Endometrial microvascular endothelial cells (primary cell): ENCODE data around the gene BORA. TPM values are rescaled to one million over a fixed set of nuclear protein-coding genes. Genes with fewer than 3 reads are reported as not detected.
"Not testable (repeated sequence)": the region's sequence is repeated elsewhere in the genome, so short reads cannot be mapped to it uniquely, and the experiment has no call there.

Source experiments
- in situ Hi-C: cut with HindIII; loops from 2 replicates; pipeline ENCODE4 v1.10.0; 2017; ENCODE audit warnings: low sequenced_read_pairs, low pct_unique_long_range_greater_than_20kb; ENCODE audit errors: inconsistent ontology term
- total RNA-seq: library from RNA; depleted of rRNA; stranded (reverse); fragments of >200 nt; gene quantifications from one replicate; pipeline ENCODE4 v1.2.3, GENCODE V29; 2015; ENCODE audit errors: inconsistent ontology term

Gene BORA
- total RNA-seq: 26.3 TPM

- in situ Hi-C loops: no loop called here
These were observed at the start of gene BORA, which contains the start of gene MZT1 for GRCh38 chr13:72727417-72728289. BORA (plus strand) TSS chr13:72727923; CDS start chr13:72728941, 1,018 bp downstream. MZT1 (minus strand) TSS chr13:72727629; CDS start chr13:72727602, 27 bp downstream.

- in situ Hi-C loops: no loop called here
These were observed 49.4 kb upstream of the BORA start for GRCh38 chr13:72678312-72678711.

- in situ Hi-C loops: no loop called here
These were observed 47.4 kb upstream of the BORA start for GRCh38 chr13:72680353-72680752.

GRCh38 chr13:72686766-72687165 lies 41.0 kb upstream of the BORA start:
- in situ Hi-C loops: no loop called here

- in situ Hi-C loops: no loop called here
These were observed 38.5 kb upstream of the BORA start for GRCh38 chr13:72689181-72689696.

GRCh38 chr13:72692884-72693514 lies 34.7 kb upstream of the BORA start:
- in situ Hi-C loops: no loop called here

GRCh38 chr13:72693832-72694231 lies 33.9 kb upstream of the BORA start:
- in situ Hi-C loops: no loop called here

- in situ Hi-C loops: no loop called here
These were observed 33.4 kb upstream of the BORA start for GRCh38 chr13:72694314-72694713.

GRCh38 chr13:72696579-72696978 lies 31.1 kb upstream of the BORA start:
- in situ Hi-C loops: no loop called here

- in situ Hi-C loops: no loop called here
These were observed 29.6 kb upstream of the BORA start for GRCh38 chr13:72698164-72698563.

GRCh38 chr13:72700509-72700908 lies 27.2 kb upstream of the BORA start:
- in situ Hi-C loops: no loop called here

GRCh38 chr13:72716776-72717175 lies 10.9 kb upstream of the BORA start:
- in situ Hi-C loops: no loop called here

GRCh38 chr13:72726185-72726584 lies 1.5 kb upstream of the BORA start:
- in situ Hi-C loops: not testable (repeated sequence)

GRCh38 chr13:72726726-72727416 lies 852 bp upstream of the BORA start:
- in situ Hi-C loops: no loop called here

- in situ Hi-C loops: no loop called here
These were observed 525 bp downstream of the BORA start for GRCh38 chr13:72728290-72728605.

- in situ Hi-C loops: no loop called here
These were observed 9.3 kb downstream of the BORA start for GRCh38 chr13:72737033-72737432.

GRCh38 chr13:72740015-72740414 lies 12.3 kb downstream of the BORA start:
- in situ Hi-C loops: no loop called here

GRCh38 chr13:72745260-72745659 lies 17.5 kb downstream of the BORA start:
- in situ Hi-C loops: no loop called here

- in situ Hi-C loops: no loop called here
These were observed 23.5 kb downstream of the BORA start for GRCh38 chr13:72751220-72751619.

GRCh38 chr13:72754111-72754510 lies 26.4 kb downstream of the BORA start:
- in situ Hi-C loops: no loop called here
